ENCODE measurements around the gene HHIPL1. TPM values are rescaled to one million over a fixed set of nuclear protein-coding genes. Genes with fewer than 3 reads are reported as not detected.

The HHIPL1 gene
- total RNA-seq, 6 experiments from 2014 or later: 0.43 to 1.4 (median 0.66) TPM

GRCh38 chr14:99713972-99714371, 69.0 kb downstream of the HHIPL1 start:
- Histone ChIP-seq H3K9me3 (no peaks in the 10 kb centered on the region), H3K36me3 (no peaks in the 10 kb centered on the region), H3K4me1 (no peaks in the 10 kb centered on the region), H3K27ac (no peak overlapping the region), H3K27me3 (no peaks in the 10 kb centered on the region), H3K4me3 (no peak overlapping the region)
- WGBS (ENCODE audit: insufficient coverage, low coverage, low lambda C conversion rate, missing lambda C conversion rate): 97% methylated on average over 3 of the region's 3 CpGs
- intact Hi-C loops (cut with DNase I): no loop called here
- TF ChIP-seq, protein P1, sequence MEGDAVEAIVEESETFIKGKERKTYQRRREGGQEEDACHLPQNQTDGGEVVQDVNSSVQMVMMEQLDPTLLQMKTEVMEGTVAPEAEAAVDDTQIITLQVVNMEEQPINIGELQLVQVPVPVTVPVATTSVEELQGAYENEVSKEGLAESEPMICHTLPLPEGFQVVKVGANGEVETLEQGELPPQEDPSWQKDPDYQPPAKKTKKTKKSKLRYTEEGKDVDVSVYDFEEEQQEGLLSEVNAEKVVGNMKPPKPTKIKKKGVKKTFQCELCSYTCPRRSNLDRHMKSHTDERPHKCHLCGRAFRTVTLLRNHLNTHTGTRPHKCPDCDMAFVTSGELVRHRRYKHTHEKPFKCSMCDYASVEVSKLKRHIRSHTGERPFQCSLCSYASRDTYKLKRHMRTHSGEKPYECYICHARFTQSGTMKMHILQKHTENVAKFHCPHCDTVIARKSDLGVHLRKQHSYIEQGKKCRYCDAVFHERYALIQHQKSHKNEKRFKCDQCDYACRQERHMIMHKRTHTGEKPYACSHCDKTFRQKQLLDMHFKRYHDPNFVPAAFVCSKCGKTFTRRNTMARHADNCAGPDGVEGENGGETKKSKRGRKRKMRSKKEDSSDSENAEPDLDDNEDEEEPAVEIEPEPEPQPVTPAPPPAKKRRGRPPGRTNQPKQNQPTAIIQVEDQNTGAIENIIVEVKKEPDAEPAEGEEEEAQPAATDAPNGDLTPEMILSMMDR (IDR thresholded peaks at IDR 0.05): no peak
- no peak for TF ChIP-seq POLR2A (IDR thresholded peaks at IDR 0.05)
- DNase-seq: no peak
- ATAC-seq: no peak

DNA sequence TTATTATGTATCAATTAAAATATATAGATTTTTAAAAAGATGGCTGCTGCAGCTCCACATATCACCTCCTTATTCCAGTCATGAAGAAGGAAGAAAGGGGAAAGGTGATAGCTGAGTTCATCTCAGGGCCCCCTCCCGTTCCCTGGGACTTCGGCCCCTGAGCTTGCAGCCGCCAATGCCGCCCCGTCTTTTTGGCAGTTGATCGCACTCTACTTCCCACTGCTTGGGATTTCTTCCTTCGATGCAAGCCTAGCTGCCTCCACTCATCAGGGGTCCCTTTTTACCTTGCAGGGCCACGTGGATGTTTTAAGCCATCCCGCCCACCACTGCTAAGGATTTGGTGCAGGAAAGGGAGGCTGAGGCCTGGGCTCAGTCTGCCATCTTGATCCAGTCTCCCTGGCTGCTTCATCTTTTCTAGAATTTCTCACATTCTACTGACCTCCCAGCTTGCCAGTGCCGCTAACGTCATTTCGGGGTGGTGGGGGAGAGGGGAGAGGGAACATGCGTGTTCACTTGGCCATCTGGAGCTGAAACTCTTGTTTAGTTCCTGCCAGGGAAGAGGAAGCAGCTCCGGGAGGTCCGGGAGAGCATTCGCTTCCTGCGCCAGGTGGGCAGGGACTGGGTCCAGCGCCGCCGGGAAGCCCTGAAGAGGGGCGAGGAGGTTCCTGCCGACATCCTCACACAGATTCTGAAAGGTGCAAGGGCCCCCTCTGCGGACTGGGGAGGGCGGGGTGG, 70.5 kb downstream of the HHIPL1 start:
- TF ChIP-seq, protein P1 (IDR thresholded peaks at IDR 0.05): no peak
- TF ChIP-seq POLR2A (IDR thresholded peaks at IDR 0.05): no peak
- DNase-seq (peak in 1 of 3 donors; percentile 28), ATAC-seq (no peak)
- Histone ChIP-seq H3K27me3 (no peaks in the 10 kb centered on the region), H3K27ac (no peak overlapping the region), H3K9me3 (no peaks in the 10 kb centered on the region), H3K36me3 (no peaks in the 10 kb centered on the region), H3K4me1 (no peaks in the 10 kb centered on the region), H3K4me3 (no peak overlapping the region)
- WGBS (ENCODE audit: insufficient coverage, low coverage, low lambda C conversion rate, missing lambda C conversion rate): 65% methylated on average over 10 of the region's 24 CpGs
- intact Hi-C loops (cut with DNase I): no loop called here

DNA sequence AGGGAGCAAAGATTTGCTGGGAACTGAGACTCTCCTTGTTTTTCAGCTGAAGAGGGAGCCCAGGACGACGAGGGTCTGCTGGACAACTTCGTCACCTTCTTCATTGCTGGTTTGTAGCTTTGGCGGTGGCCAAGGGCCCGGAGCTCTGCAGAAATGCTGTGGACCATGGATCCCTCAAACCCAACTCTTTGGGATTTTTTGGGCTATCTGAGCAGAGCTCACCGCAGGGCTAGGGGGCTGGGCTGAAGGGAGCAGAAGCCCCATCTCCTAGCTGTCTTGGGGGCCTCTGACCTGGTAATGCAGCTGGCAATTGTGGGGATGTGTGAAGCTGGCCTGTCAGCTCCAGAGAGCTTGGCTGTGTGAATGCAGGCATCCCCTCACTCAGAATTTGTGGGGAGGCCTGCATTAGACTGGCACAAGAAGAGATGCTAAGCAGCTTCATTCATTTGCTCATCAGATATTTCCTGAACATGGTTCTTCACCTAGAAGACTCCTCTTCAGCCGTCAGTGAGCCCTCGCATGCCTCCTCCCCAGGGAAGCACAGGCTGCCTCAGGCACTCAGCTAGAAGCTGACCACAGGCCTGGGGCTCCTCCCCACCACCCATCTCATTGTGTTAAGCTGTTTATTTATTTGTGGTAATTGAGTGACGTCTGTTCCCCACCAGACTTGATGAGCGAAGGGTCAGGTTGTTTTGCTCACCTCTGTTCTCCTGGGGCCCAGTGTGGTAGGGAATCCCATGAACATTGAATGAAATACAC, 71.3 kb downstream of the HHIPL1 start:
- Histone ChIP-seq H3K4me1 (no peaks in the 10 kb centered on the region), H3K27me3 (no peaks in the 10 kb centered on the region), H3K4me3 (no peak overlapping the region), H3K9me3 (no peaks in the 10 kb centered on the region), H3K36me3 (no peaks in the 10 kb centered on the region), H3K27ac (no peak overlapping the region)
- WGBS (ENCODE audit: insufficient coverage, low coverage, low lambda C conversion rate, missing lambda C conversion rate): 90% methylated on average over 8 of the region's 10 CpGs
- ATAC-seq (no peak), DNase-seq (peak in 1 of 3 donors; percentile 15)
- intact Hi-C loops (cut with DNase I): no loop called here
- TF ChIP-seq, protein P1 (IDR thresholded peaks at IDR 0.05): no peak
- TF ChIP-seq POLR2A (IDR thresholded peaks at IDR 0.05): no peak

DNA sequence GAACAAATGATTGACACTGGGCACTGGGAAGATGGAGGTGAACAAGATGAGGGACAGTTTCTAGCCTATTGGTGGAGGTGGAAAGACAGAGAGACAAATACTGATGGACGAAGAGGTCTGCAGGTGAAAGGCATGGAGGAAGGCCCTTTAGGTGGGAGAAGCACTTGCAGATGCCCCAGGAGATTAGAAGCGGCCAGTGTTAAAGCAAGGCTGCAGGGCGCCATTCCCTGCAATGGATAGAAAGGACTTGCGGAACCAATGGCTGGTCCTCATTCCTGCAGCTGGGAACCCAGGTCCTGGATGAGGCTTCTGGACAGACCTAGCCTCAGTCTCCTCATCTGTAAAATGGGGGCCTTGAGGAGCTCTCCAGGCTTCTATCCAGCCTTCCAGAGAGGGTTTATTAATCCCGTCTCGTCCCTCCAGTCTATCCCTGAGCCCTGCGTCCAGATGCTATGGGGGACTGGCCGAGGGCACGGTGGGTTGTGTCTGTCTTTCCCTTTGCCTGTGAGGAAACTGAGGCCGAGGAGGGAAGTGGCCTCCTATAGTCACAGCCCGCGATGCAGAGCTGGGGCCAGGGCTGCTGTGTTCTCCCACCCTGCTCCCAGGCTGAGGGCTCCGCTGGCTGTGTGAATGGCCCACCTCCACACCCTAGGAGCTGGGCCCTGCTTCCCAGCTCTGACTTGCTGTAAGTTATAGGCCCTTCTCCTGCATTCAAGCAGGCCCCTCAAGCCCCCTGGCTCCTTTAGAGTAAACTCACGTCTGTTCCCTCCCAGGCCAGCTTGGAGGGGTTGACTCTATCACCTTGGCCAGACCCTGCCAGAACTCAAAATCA, 72.1 kb downstream of the HHIPL1 start:
- Histone ChIP-seq H3K4me3 (no peak overlapping the region), H3K4me1 (no peaks in the 10 kb centered on the region), H3K9me3 (no peaks in the 10 kb centered on the region), H3K27ac (no peak overlapping the region), H3K27me3 (no peaks in the 10 kb centered on the region), H3K36me3 (no peaks in the 10 kb centered on the region)
- TF ChIP-seq POLR2A (IDR thresholded peaks at IDR 0.05): no peak
- TF ChIP-seq, protein P1 (IDR thresholded peaks at IDR 0.05): no peak
- DNase-seq (peak in 1 of 3 donors; percentile 10), ATAC-seq (no peak)
- WGBS (ENCODE audit: insufficient coverage, low coverage, low lambda C conversion rate, missing lambda C conversion rate): 83% methylated on average over 3 of the region's 14 CpGs
- intact Hi-C loops (cut with DNase I): no loop called here
